ENCODE data around the gene BACH2. TPM values are rescaled to one million over a fixed set of nuclear protein-coding genes. Genes with fewer than 3 reads are reported as not detected.

BACH2 gene
- total RNA-seq, 1 donor from 2014 or later: 2.1 TPM

DNA sequence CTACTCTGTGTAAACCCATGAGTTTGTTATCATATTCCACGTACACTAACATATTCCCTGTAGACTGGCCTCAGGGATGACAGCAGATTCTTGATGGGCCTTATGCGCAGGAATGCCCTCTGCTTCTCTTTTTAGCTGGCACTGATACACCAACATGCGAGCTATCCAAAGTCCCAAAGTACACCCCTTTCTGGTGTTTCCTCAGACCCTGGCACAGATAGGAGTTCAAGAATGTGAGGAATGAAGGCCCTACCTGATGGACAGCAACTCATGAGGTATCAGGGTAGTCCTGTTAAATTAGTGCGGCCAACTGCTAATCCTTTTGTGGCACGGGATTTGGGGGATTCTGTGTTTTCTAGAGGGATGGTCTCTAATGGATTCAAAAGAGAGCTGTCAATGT is 93.0 kb downstream of the BACH2 start:
- no peak overlapping the region for H3K4me3 ChIP-seq (ENCODE audit: low read depth, low read length)
- no peaks in the 10 kb centered on the region for H3K27me3 ChIP-seq (ENCODE audit: control insufficient read depth, insufficient read depth, low read length)
- DNase-seq (ENCODE audit: low read depth): no peak
- no peak for FAIRE-seq
- H3K36me3 ChIP-seq (ENCODE audit: control insufficient read depth, insufficient read depth, low read length): no peaks in the 10 kb centered on the region
- TF ChIP-seq, protein P1, sequence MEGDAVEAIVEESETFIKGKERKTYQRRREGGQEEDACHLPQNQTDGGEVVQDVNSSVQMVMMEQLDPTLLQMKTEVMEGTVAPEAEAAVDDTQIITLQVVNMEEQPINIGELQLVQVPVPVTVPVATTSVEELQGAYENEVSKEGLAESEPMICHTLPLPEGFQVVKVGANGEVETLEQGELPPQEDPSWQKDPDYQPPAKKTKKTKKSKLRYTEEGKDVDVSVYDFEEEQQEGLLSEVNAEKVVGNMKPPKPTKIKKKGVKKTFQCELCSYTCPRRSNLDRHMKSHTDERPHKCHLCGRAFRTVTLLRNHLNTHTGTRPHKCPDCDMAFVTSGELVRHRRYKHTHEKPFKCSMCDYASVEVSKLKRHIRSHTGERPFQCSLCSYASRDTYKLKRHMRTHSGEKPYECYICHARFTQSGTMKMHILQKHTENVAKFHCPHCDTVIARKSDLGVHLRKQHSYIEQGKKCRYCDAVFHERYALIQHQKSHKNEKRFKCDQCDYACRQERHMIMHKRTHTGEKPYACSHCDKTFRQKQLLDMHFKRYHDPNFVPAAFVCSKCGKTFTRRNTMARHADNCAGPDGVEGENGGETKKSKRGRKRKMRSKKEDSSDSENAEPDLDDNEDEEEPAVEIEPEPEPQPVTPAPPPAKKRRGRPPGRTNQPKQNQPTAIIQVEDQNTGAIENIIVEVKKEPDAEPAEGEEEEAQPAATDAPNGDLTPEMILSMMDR (IDR thresholded peaks at IDR 0.05; ENCODE audit: insufficient read depth, low read length, severe bottlenecking): no peak

DNA sequence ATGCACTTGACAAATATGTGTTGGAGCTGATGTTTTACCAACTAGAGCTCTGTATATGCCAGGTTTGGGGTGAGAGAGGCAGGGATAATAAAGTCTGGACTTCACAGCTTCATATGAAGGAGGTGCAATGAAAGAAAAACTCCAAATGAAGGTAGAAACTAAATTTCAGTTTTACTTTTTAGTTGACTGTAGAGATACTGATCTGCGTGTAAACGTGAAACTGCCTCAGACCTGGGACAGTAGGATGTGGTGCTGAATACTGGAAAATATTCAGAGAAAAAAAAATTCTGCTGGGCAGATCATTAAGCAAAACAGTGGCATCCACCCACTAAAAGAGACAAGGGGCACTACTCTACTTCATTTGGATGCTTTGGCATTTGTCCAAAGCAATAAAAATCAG is 94.5 kb downstream of the BACH2 start:
- TF ChIP-seq, protein P1 (IDR thresholded peaks at IDR 0.05; ENCODE audit: insufficient read depth, low read length, severe bottlenecking): no peak
- no peak for FAIRE-seq

DNA sequence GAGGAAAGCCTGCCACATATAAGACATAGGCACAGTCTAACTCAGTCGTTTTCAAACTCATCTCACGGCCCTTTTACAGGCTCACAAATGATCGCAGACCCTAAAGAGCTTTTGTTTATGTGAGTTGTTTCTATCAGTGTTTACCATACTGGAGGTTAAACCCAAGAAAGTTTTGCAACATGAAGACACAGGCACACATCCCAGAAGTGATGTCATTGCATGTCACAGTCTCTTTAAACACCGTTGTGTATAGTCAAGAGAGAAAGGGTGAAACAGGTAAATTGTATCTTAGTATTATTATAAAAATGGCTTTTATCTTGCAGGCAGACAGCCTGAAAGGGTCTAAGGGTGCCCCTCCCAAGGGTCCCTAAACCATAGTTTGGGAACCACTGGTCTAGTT is 96.7 kb downstream of the BACH2 start:
- Histone ChIP-seq H3K27me3 (ENCODE audit: control insufficient read depth, insufficient read depth, low read length) (no peaks in the 10 kb centered on the region), H3K36me3 (ENCODE audit: control insufficient read depth, insufficient read depth, low read length) (no peaks in the 10 kb centered on the region), H3K4me3 (ENCODE audit: low read depth, low read length) (no peak overlapping the region)
- TF ChIP-seq, protein P1 (IDR thresholded peaks at IDR 0.05; ENCODE audit: insufficient read depth, low read length, severe bottlenecking): no peak
- FAIRE-seq: no peak
- no peak for DNase-seq (ENCODE audit: low read depth)

More for the DNA sequence above, 94.5 kb downstream of the BACH2 start:
- DNase-seq (ENCODE audit: low read depth): no peak
- Histone ChIP-seq H3K36me3 (ENCODE audit: control insufficient read depth, insufficient read depth, low read length) (no peaks in the 10 kb centered on the region), H3K4me3 (ENCODE audit: low read depth, low read length) (no peak overlapping the region), H3K27me3 (ENCODE audit: control insufficient read depth, insufficient read depth, low read length) (no peaks in the 10 kb centered on the region)

DNA sequence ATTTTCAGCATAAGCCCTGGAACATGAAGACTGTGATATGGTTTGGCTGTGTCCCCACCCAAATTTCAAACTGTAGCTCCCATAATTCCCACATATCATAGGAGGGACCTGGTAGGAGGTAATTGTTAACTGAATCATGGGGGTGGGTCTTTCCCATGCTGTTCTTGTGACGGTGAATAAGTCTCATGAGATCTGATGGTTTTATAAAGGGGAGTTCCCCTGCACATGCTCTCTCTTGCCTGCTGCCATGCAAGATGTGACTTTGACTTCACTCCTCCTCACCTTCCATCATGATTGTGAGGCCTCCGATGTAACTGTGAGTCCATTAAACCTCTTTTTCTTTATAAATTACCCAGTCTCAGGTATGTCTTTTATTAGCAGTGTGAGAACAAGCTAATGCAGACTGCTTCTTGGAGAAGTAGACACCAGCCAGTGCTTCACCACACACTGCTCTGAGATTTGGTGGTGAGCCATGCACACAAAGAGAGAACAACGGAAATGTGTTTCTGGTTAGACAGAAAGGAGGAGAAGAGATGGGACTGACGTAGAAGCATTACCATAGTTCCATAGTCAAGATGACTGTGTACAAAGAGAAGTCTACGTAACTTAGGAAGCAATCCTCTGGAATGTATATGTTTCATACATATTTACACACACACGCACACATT is 97.8 kb downstream of the BACH2 start:
- DNase-seq (ENCODE audit: low read depth) (no peak), FAIRE-seq (no peak)
- H3K27me3 ChIP-seq (ENCODE audit: control insufficient read depth, insufficient read depth, low read length): no peaks in the 10 kb centered on the region
- TF ChIP-seq, protein P1 (IDR thresholded peaks at IDR 0.05; ENCODE audit: insufficient read depth, low read length, severe bottlenecking): no peak
- H3K36me3 ChIP-seq (ENCODE audit: control insufficient read depth, insufficient read depth, low read length): no peaks in the 10 kb centered on the region
- H3K4me3 ChIP-seq (ENCODE audit: low read depth, low read length): no peak overlapping the region

DNA sequence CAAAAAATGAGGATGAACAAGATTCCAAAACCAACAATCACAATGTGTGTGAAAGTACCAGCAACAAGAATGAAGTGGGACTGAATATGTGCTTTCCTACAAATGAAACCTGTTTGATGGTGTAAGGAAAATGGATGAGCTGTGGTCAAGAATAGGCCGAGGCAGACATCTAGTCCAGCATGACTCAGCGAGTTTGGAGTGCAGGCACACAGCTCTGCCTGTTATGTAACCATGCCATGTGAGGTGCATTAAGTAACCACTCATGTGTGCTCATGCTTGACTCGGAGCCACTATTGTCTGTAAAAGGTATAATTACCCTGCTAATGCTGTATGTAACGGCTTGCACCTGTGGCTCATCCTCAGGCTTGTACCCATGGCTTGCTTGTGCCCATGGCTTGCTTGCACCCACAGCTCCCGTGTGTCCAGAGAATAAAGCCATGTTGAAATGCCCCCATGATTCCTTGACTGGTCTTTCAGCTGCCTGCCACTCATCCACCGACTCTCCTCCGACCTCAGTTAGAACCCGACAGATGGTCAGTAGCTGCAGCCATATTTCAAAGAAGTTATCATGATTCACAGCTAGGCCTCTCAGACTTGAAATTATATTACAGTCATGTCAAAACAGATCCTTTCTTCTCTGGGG is 98.7 kb downstream of the BACH2 start:
- TF ChIP-seq, protein P1 (IDR thresholded peaks at IDR 0.05; ENCODE audit: insufficient read depth, low read length, severe bottlenecking): no peak
- peak; percentile 80 for DNase-seq (ENCODE audit: low read depth)

More for the DNA sequence above, 98.7 kb downstream of the BACH2 start:
- Histone ChIP-seq H3K4me3 (ENCODE audit: low read depth, low read length) (no peak overlapping the region), H3K36me3 (ENCODE audit: control insufficient read depth, insufficient read depth, low read length) (no peaks in the 10 kb centered on the region), H3K27me3 (ENCODE audit: control insufficient read depth, insufficient read depth, low read length) (no peaks in the 10 kb centered on the region)
- FAIRE-seq: peak; percentile 32

All from bronchial epithelial cell (primary cell).